Activated naive CD8-positive, alpha-beta T cell treated with anti-CD3 and anti-CD28 coated beads, Interleukin-2, amount 10 ng/mL, durations not matched to agents 7 days and 5 days (primary cell): ENCODE results near the gene SFXN2. TPM values are rescaled to one million over a fixed set of nuclear protein-coding genes. Genes with fewer than 3 reads are reported as not detected.
"Not testable (repeated sequence)": the region's sequence is repeated elsewhere in the genome, so short reads cannot be mapped to it uniquely, and the experiment has no call there.

Experiments used
- ATAC-seq: fragments of 150-1000 bp; cut with Tn5 transposase; one replicate; pipeline ENCODE4 v1.10.0; 2021; ENCODE audit warnings: low read depth, moderate library complexity
- POLR2A ChIA-PET: fragments of 350-600 bp; sonication (Branson Sonifier 250); formaldehyde crosslinking; loops from one replicate; lab custom pipeline; 2021; ENCODE audit warnings: antibody characterized with exemption; lab: Charles Lee
- DNase-seq: peaks from one replicate; pipeline ENCODE4 v3.0.0; 2021
- H3K27ac Mint-ChIP-seq: one replicate; pipeline ENCODE4 v1.8.0; 2022; ENCODE audit warnings: mild to moderate bottlenecking, mixed read lengths
- H3K27me3 Mint-ChIP-seq: one replicate; pipeline ENCODE4 v1.8.0; 2022; ENCODE audit warnings: mild to moderate bottlenecking, moderate library complexity, mixed read lengths
- H3K36me3 Mint-ChIP-seq: one replicate; pipeline ENCODE4 v1.8.0; 2021; ENCODE audit warnings: mild to moderate bottlenecking, mixed read lengths
- H3K4me1 Mint-ChIP-seq: one replicate; pipeline ENCODE4 v1.8.0; 2021; ENCODE audit warnings: mixed read lengths
- H3K4me3 Mint-ChIP-seq: one replicate; pipeline ENCODE4 v1.8.0; 2022; ENCODE audit warnings: mild to moderate bottlenecking, moderate library complexity, mixed read lengths
- H3K9me3 Mint-ChIP-seq: one replicate; pipeline ENCODE4 v1.8.0; 2021; ENCODE audit warnings: mixed read lengths
- total RNA-seq, 2 experiments: library from RNA; stranded (reverse); gene quantifications; one replicate each; pipeline ENCODE4 v1.2.3, GENCODE V29; 2021

Gene SFXN2
- total RNA-seq, 2 experiments from 2014 or later = 19.4 to 21.1 TPM

- Mint-ChIP-seq H3K4me1 (peaks cover 44% of the 10 kb centered on the region), H3K9me3 (no peaks in the 10 kb centered on the region), H3K36me3 (peaks cover 8% of the 10 kb centered on the region), H3K27ac (peak within 1 kb of the TSS; percentile 89), H3K4me3 (peak within 1 kb of the TSS; percentile 94), H3K27me3 (no peaks in the 10 kb centered on the region)
- POLR2A ChIA-PET = interaction anchor here (0.5 to 3.6 kb wide), 22 partner anchors 12 to 644 kb away, joined by 3 to 40 read pairs (median 6); partner anchors contain the start of genes ACTR1A, CNNM2, SUFU and TRIM8
- DNase-seq (peak; percentile 93), ATAC-seq (peak; percentile 94)
Observed at GRCh38 chr10:102713814-102714620, 419 bp upstream of the SFXN2 start, which contains the start of gene ARL3. TSS of gene ARL3 (minus strand) at chr10:102714397. CDS start at chr10:102714275, 122 bp downstream.

- H3K27ac Mint-ChIP-seq = no peak overlapping the region
- DNase-seq (no peak), ATAC-seq (no peak)
- H3K36me3 Mint-ChIP-seq = peaks cover 13% of the 10 kb centered on the region
- H3K4me1 Mint-ChIP-seq = peaks cover 47% of the 10 kb centered on the region
- H3K27me3 Mint-ChIP-seq = no peaks in the 10 kb centered on the region
- POLR2A ChIA-PET = interaction anchor here (0.7 to 2.7 kb wide), 3 partner anchors 27 to 108 kb away, joined by 4 to 9 read pairs (median 7); no protein-coding TSS in a partner anchor
- no peaks in the 10 kb centered on the region for H3K9me3 Mint-ChIP-seq
- H3K4me3 Mint-ChIP-seq = peak overlapping the region; percentile 41
Observed at GRCh38 chr10:102715880-102716279, 1.4 kb downstream of the SFXN2 start.

- not testable (repeated sequence) for H3K27me3 Mint-ChIP-seq, H3K27ac Mint-ChIP-seq, ATAC-seq, DNase-seq, H3K9me3 Mint-ChIP-seq, H3K4me3 Mint-ChIP-seq
- Mint-ChIP-seq H3K4me1 (peaks cover 49% of the 10 kb centered on the region), H3K36me3 (peaks cover 17% of the 10 kb centered on the region)
- POLR2A ChIA-PET = interaction anchor here (0.6 to 0.7 kb wide), 2 partner anchors 18 to 218 kb away, joined by 4 to 6 read pairs; no protein-coding TSS in a partner anchor
Observed at GRCh38 chr10:102716900-102717565, 2.6 kb downstream of the SFXN2 start.

DNA sequence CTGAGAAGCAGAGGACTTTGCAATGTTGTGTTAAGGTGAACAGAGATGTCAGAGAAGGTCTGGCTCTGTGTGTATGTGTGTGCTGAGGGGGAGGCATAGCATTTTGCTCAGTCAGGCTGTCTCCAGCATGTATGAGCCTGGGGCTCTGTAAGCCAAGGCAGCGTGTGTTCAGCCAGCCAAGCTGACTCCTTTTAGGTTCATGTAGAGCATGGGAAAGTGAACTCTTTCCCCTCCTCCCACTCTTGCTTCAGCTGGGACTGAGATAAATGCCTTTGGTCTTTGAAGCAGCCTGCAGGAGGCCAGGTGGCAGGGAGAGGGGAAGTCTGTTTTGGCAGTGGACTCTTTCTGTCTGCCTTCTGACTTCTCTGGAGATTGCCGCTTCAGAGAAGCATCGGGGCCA, 3.8 kb downstream of the SFXN2 start:
- Mint-ChIP-seq H3K4me3 (no peak overlapping the region), H3K27ac (no peak overlapping the region), H3K9me3 (no peaks in the 10 kb centered on the region), H3K27me3 (no peaks in the 10 kb centered on the region), H3K4me1 (peaks cover 44% of the 10 kb centered on the region), H3K36me3 (peaks cover 18% of the 10 kb centered on the region)
- POLR2A ChIA-PET = no interaction called here
- ATAC-seq = no peak
- no peak for DNase-seq

DNA sequence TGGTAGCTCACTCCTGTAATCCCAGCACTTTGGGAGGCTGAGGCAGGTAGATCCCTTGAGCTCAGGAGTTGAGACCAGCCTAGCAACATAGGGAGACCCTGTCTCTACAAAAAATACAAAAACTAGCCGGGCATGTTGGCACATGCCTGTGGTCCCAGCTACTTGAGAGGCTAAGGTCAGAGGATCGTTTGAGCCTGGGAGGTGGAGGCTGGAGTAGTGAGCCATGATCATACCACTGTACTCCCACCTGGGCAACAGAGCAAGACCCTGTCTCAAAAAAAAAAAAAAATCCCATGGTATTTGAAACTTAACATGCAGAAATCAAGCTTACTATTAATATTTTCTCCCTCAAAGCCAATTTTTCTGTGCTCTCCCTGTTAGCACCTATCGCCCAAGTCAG, 5.9 kb downstream of the SFXN2 start:
- Mint-ChIP-seq H3K4me1 (peaks cover 42% of the 10 kb centered on the region), H3K36me3 (peaks cover 23% of the 10 kb centered on the region)
- POLR2A ChIA-PET = interaction anchor here (0.6 to 1.0 kb wide), 4 partner anchors 10 to 274 kb away, joined by 3 to 7 read pairs (median 4); partner anchors contain the start of gene TRIM8

GRCh38 chr10:102720775-102721301, 6.4 kb downstream of the SFXN2 start:
- no peak overlapping the region for H3K4me3 Mint-ChIP-seq
- H3K9me3 Mint-ChIP-seq = no peaks in the 10 kb centered on the region
- POLR2A ChIA-PET = interaction anchor here (0.8 to 1.1 kb wide), 3 partner anchors 10 to 79 kb away, joined by 3 to 7 read pairs (median 3); partner anchors contain the start of gene TRIM8

More for the DNA sequence above, 5.9 kb downstream of the SFXN2 start:
- DNase-seq = no peak
- H3K27ac Mint-ChIP-seq = no peak overlapping the region
- no peak overlapping the region for H3K4me3 Mint-ChIP-seq
- no peaks in the 10 kb centered on the region for H3K27me3 Mint-ChIP-seq
- H3K9me3 Mint-ChIP-seq = no peaks in the 10 kb centered on the region
- no peak for ATAC-seq

GRCh38 chr10:102721954-102722353, 7.5 kb downstream of the SFXN2 start:
- H3K9me3 Mint-ChIP-seq = no peaks in the 10 kb centered on the region
- no peak for ATAC-seq
- no peak overlapping the region for H3K27ac Mint-ChIP-seq
- peaks cover 23% of the 10 kb centered on the region for H3K36me3 Mint-ChIP-seq
- H3K4me3 Mint-ChIP-seq = no peak overlapping the region
- DNase-seq = no peak
- POLR2A ChIA-PET = interaction anchor here (1.1 kb wide), 1 partner anchor 80 kb away, joined by 3 read pairs; no protein-coding TSS in a partner anchor
- H3K4me1 Mint-ChIP-seq = peaks cover 29% of the 10 kb centered on the region
- H3K27me3 Mint-ChIP-seq = no peaks in the 10 kb centered on the region

More at GRCh38 chr10:102720775-102721301, 6.4 kb downstream of the SFXN2 start:
- no peaks in the 10 kb centered on the region for H3K27me3 Mint-ChIP-seq
- H3K36me3 Mint-ChIP-seq = peaks cover 23% of the 10 kb centered on the region
- peaks cover 38% of the 10 kb centered on the region for H3K4me1 Mint-ChIP-seq
- ATAC-seq = no peak
- no peak overlapping the region for H3K27ac Mint-ChIP-seq
- no peak for DNase-seq

- POLR2A ChIA-PET = no interaction called here
- Mint-ChIP-seq H3K9me3 (no peaks in the 10 kb centered on the region), H3K27me3 (no peaks in the 10 kb centered on the region), H3K36me3 (peaks cover 17% of the 10 kb centered on the region), H3K4me3 (no peak overlapping the region), H3K27ac (no peak overlapping the region), H3K4me1 (peaks cover 26% of the 10 kb centered on the region)
- no peak for DNase-seq
- ATAC-seq = no peak
Observed at GRCh38 chr10:102723989-102724388, 9.6 kb downstream of the SFXN2 start.

DNA sequence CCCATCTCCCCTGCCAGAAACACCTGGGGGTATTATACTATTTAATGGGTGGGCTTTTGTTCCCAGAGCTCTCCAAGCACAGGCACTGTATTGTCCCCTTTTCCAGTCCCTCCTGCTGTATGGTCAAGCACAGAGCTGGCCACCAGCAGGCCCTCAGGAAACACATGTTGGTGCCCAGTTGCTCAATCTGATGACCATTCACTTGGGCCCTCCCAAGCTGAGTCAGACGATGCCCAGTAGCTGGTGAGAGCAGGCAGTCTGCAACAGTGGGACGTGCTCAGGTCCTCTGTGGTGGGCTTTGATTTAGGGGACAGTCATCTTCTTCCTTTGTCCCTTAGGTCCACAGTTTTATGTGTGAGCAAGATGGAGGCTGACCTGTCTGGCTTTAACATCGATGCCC, 11.8 kb downstream of the SFXN2 start:
- POLR2A ChIA-PET = interaction anchor here (2.3 kb wide), 1 partner anchor 12 kb away, joined by 5 read pairs; the partner anchor contains the start of genes ARL3 and SFXN2
- H3K27ac Mint-ChIP-seq = no peak overlapping the region
- H3K4me3 Mint-ChIP-seq = no peak overlapping the region
- H3K27me3 Mint-ChIP-seq = no peaks in the 10 kb centered on the region
- peaks cover 12% of the 10 kb centered on the region for H3K36me3 Mint-ChIP-seq
- no peak for ATAC-seq
- no peak for DNase-seq
- H3K9me3 Mint-ChIP-seq = no peaks in the 10 kb centered on the region
- H3K4me1 Mint-ChIP-seq = peaks cover 23% of the 10 kb centered on the region

- Mint-ChIP-seq H3K4me1 (peaks cover 17% of the 10 kb centered on the region), H3K36me3 (peaks cover 7% of the 10 kb centered on the region), H3K4me3 (no peak overlapping the region), H3K27me3 (no peaks in the 10 kb centered on the region), H3K27ac (peak overlapping the region; percentile 5), H3K9me3 (no peaks in the 10 kb centered on the region)
- ATAC-seq = no peak
- POLR2A ChIA-PET = interaction anchor here (0.5 to 2.3 kb wide), 2 partner anchors 13 to 15 kb away, joined by 3 to 5 read pairs; partner anchors contain the start of genes ARL3 and SFXN2
- DNase-seq = no peak
Observed at GRCh38 chr10:102727037-102727818, 12.8 kb downstream of the SFXN2 start.

DNA sequence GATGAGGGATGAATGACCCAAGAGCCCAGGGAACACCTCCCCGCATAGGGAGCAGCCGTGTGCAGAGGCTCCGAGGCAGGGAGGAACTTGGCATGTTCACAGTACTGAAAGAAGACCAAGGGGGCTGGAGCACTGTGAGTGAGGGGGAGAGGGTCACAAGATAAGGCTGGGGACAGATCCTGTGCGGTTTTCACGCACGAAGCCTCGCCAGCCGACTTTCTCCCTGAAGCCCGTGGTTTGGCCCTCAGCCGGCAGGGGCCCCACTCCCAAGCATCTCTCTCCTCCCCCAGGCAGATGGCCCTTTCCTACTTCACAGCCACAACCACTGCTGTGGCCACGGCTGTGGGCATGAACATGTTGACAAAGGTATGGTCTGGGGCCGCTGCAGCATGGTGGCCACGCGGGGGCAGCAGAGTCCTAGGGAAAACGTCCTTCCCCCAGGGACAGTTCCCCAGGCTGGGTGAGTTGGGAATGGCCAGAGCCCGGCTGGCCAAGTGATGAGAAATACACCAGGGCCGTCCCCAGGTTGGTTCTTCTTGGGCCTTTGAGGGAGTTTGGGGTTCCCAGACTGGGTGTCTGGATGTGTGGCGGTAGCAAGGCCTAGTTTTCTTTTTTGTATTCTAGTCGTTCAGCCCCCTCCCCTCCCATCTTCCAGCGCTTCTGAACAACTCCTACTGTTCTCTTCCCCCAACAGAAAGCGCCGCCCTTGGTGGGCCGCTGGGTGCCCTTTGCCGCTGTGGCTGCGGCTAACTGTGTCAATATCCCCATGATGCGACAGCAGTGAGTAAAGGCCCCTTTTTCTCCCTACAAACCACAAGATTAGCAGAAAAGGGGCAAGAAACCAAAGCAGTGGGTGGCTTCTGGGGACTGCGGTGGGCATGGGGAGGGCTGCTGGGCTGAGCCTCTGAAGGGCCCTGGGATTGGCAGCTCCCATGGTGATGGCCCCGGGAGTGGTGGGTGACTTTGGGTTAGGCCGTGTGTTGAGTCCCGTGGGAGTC, 14.9 kb downstream of the SFXN2 start:
- H3K4me1 Mint-ChIP-seq = peaks cover 17% of the 10 kb centered on the region
- no peaks in the 10 kb centered on the region for H3K27me3 Mint-ChIP-seq
- DNase-seq (peak; percentile 80), ATAC-seq (peak; percentile 82)
- H3K27ac Mint-ChIP-seq = peak overlapping the region; percentile 65
- no peak overlapping the region for H3K4me3 Mint-ChIP-seq
- H3K9me3 Mint-ChIP-seq = no peaks in the 10 kb centered on the region
- H3K36me3 Mint-ChIP-seq = peaks cover 2% of the 10 kb centered on the region
- POLR2A ChIA-PET = no interaction called here
